GM10266 (cell line): ENCODE data around the gene KLHDC7B.

ENCODE experiments used
- DNase-seq: peaks from one replicate; pipeline ENCODE4 v3.0.0; 2012; ENCODE audit errors: extremely low spot score
- TF ChIP-seq, protein P1 (sequence below): IDR thresholded peaks from 2 replicates; pipeline ENCODE4 v1.5.1; 2012; ENCODE audit warnings: mild to moderate bottlenecking, low read depth; ENCODE audit not compliant: control insufficient read depth, insufficient read depth; ENCODE audit errors: missing control alignments

KLHDC7B gene

DNA sequence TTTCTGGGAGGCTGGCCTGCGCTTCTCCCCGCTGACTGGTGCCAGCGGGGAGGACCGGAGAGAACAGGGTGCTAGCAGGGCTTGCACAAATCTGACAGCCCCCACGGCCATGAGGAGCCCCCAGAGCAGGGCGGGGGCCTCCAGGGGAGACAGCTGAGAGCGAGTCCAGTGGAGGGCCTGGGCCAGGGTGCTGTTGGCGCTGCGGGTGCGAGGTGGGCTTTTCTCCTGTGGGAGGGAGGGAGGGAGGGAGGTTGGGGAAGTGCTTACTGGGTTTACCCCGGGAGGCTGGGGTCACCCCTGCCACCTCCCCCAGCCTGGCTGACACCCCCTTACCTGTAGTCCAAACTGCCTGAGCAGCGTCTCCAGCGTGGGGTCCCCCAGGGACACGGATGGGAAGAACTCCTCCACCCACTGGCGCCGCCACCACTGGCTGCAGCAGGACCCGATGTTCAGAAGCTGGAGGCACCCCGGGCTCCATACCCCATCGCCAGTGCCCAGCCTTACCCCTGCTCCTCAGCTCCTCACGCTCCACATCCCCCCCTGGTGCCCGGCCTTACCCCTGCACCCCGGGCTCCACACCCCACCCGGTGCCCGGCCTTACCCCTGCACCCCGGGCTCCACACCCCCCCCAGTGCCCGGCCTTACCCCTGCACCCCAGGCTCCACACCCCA lies 42.1 kb upstream of the KLHDC7B start:
- TF ChIP-seq, protein P1, sequence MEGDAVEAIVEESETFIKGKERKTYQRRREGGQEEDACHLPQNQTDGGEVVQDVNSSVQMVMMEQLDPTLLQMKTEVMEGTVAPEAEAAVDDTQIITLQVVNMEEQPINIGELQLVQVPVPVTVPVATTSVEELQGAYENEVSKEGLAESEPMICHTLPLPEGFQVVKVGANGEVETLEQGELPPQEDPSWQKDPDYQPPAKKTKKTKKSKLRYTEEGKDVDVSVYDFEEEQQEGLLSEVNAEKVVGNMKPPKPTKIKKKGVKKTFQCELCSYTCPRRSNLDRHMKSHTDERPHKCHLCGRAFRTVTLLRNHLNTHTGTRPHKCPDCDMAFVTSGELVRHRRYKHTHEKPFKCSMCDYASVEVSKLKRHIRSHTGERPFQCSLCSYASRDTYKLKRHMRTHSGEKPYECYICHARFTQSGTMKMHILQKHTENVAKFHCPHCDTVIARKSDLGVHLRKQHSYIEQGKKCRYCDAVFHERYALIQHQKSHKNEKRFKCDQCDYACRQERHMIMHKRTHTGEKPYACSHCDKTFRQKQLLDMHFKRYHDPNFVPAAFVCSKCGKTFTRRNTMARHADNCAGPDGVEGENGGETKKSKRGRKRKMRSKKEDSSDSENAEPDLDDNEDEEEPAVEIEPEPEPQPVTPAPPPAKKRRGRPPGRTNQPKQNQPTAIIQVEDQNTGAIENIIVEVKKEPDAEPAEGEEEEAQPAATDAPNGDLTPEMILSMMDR = no peak
- DNase-seq = no peak

- TF ChIP-seq, protein P1 = no peak
- no peak for DNase-seq
Observed at GRCh38 chr22:50504369-50505211, 41.1 kb upstream of the KLHDC7B start.

GRCh38 chr22:50505276-50505775 lies 40.4 kb upstream of the KLHDC7B start:
- TF ChIP-seq, protein P1 = no peak
- DNase-seq = no peak

- DNase-seq = no peak
- TF ChIP-seq, protein P1 = no peak
Observed at GRCh38 chr22:50505776-50506610, 39.7 kb upstream of the KLHDC7B start.

- DNase-seq = peak; percentile 58
- TF ChIP-seq, protein P1 = no peak
Observed at GRCh38 chr22:50506611-50507420, 38.9 kb upstream of the KLHDC7B start.

GRCh38 chr22:50507421-50507990 lies 38.2 kb upstream of the KLHDC7B start, which contains the start of gene LMF2:
LMF2 (minus strand) TSS chr22:50507702; CDS start chr22:50507675, 27 bp downstream.
- TF ChIP-seq, protein P1 = no peak
- DNase-seq = peak; percentile 99
